Omental fat pad (tissue), 4 donors: ENCODE results near the gene MTMR12. TPM values are rescaled to one million over a fixed set of nuclear protein-coding genes. Genes with fewer than 3 reads are reported as not detected.
"Not testable (repeated sequence)": the region's sequence is repeated elsewhere in the genome, so short reads cannot be mapped to it uniquely, and the experiment has no call there.

Experiments
- ATAC-seq: fragments of 150-250 bp; one replicate; pipeline ENCODE4 v1.9.1; 2016; ENCODE audit warnings: mild to moderate bottlenecking, moderate library complexity; ENCODE audit not compliant: low FRiP score
- DNase-seq: peaks from one replicate; pipeline ENCODE4 v3.0.0-alpha.2; 2019; ENCODE audit warnings: low spot score
- CTCF ChIP-seq, 3 donors: fragments of 450-650 bp; IDR thresholded peaks; one replicate each; pipeline ENCODE4 v1.5.1; 2016 to 2017; ENCODE audit warnings: antibody characterized with exemption in 3 of 3, mild to moderate bottlenecking in 3 of 3, moderate library complexity in 2 of 3
- total RNA-seq, 4 donors: library from RNA; depleted of rRNA; stranded (reverse); fragments of >200 nt; gene quantifications; one replicate each; pipeline ENCODE4 v1.1.0, GENCODE V29; 2016

The MTMR12 gene
- total RNA-seq, 4 donors from 2014 or later = 34.2 to 79.5 (median 57.4) TPM

DNA sequence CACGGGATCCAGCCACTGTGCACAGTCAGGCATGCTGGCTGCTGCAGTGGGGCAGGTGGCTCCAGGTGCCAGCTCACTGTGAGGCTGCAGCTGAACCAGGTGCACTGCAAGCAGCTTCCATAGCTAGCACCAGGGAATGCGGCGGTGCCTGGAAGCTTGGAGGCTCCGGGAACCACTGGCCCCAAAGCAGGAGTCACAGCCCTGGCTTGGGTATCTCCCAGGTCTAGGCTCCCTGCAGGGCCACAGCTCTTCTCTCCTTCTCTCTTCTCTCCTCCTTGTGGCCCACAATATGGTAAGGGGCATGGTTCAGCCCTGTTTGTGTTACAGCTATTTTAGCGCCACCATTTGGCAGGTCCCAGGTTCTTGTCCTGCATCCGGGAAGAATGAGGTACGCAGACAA lies 6.7 kb upstream of the MTMR12 start:
- ATAC-seq = no peak
- DNase-seq = no peak

GRCh38 chr5:32317041-32317440 lies 4.3 kb upstream of the MTMR12 start:
- no peak for ATAC-seq

More for the DNA sequence above, 6.7 kb upstream of the MTMR12 start:
- no peak for TF ChIP-seq CTCF (IDR thresholded peaks at IDR 0.05)

DNA sequence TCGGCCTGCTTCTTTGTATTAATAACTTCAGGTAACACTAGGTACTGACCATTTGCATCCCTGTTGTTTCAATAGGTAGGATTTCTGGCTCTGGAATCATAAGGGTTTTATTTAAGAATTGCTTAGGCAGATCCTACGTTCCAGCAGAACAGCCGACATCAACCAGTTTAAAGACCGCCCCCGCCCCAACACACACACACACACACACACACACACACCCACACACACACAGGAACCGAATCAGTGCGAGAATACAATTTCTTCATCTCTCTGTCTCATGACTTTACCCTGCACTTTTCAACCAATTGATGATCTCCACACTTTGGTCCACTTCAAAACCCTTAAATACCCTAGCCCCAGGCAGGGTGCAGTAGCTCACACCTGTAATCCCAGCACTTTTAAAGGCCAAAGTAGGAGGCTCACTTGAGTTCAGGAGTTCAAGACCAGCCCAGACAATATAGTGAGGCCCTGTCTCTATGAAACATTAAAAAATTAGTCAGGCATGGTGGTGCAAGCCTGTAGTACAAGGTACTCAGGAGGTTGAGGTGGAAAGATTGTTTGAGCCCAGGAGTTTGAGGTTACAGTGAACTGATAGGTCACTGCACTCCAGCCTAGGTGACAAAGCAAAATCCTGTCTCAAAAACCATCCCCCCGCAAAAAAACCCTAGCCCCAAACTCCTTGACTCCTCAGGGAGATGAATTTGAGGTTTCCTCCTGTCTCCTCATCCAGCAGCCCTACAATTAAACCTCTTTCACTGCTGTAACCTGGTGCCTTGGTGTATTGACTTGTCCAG lies 2.7 kb upstream of the MTMR12 start:
- TF ChIP-seq CTCF (IDR thresholded peaks at IDR 0.05) = no peak
- DNase-seq = no peak
- ATAC-seq = no peak

More at GRCh38 chr5:32317041-32317440, 4.3 kb upstream of the MTMR12 start:
- DNase-seq = no peak
- TF ChIP-seq CTCF (IDR thresholded peaks at IDR 0.05) = no peak

DNA sequence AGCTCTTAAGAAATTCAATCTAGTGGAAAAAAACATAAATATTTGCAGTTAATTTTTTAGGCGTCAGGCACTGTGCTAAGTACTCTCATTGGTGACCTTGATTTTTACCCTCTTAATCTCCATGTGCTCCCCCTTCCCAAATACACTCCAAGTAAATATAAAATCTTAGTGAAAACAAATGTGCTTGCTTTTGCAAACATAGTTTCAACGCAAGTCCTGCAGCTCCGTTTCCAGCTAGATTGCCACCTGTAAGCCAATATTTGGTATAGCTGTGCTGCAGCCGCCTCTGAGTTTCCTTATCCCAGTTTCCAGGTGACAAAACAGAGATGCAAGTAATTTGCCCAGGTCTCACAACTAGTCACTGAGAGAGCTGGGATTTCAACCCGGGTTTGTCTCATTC lies 1.9 kb upstream of the MTMR12 start:
- DNase-seq (no peak), ATAC-seq (no peak)
- TF ChIP-seq CTCF (IDR thresholded peaks at IDR 0.05) = no peak

GRCh38 chr5:32314152-32314488 lies 1.4 kb upstream of the MTMR12 start:
- not testable (repeated sequence) for ATAC-seq, DNase-seq

DNA sequence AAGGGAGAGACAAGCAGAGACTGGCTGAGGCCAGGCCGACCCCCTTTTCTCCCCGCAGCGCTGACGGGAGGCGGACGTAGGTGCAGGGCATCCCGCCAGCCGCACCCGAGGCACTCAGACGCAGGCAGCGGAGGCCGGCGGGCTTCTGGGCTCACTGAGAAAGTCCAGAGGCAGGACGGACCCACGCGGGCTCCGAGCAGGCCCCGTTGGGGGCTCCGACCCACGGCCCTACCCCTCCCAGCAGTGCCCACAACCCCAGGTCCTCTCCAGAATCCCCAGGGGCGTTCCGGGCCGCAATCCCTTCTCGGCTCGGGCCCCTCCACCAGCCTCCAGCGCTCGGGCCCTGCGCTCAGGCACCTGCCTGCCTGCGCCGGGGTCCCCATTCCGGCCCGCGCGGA lies 543 bp downstream of the MTMR12 start:
- TF ChIP-seq CTCF (IDR thresholded peaks at IDR 0.05) = no peak
- ATAC-seq = peak; percentile 66
- DNase-seq = peak; percentile 50

DNA sequence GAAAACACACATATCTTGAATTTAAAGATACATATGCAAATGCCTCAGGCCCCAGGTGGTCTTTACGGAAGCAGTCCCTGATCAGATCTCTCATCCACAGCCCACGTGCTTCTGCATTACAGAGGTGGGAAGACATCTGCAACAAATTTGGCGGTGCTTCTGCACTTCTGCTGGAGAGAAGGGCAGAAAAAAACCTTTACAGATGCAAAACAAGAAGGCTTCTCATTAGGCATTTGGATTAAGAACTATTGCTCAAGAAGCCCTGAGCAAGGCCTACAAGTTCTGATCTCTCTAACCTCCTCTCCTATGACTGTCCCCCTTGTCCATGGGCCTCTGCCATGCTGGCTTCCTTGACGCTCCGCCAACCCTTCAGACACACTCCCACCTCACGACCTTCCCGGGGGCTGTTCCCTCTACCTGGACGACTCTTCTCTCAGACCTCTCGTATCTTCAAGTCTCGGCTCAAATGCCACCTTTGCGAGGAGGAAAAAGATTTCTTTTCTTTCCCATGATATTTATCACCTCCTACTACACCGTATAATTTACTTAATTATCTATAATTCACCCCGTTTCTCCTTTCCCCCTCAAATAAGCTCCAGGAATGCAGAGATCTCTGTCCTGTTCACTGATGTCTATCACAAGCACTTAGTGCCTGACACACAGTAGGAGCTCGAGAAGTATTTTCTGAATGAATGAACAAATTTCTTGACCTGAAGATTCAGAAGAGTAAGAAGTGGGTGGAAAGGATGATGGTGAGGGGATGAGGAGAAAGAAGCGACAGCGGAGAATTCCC lies 1.1 kb downstream of the MTMR12 start:
- DNase-seq (no peak), ATAC-seq (no peak)
- TF ChIP-seq CTCF (IDR thresholded peaks at IDR 0.05) = no peak
